Natural killer cell (primary cell): ENCODE results near the gene MARCHF10. TPM values are rescaled to one million over a fixed set of nuclear protein-coding genes. Genes with fewer than 3 reads are reported as not detected.
"Not testable (repeated sequence)": the region's sequence is repeated elsewhere in the genome, so short reads cannot be mapped to it uniquely, and the experiment has no call there.

Source experiments
- ATAC-seq, 3 donors: fragments of 150-1000 bp in 2 of 3; fragments of 200-7000 bp in 1 of 3; cut with Tn5 transposase; 1 replicate in 1 of 3; 2 replicates in 2 of 3; pipeline ENCODE4 v1.10.0; 2021; ENCODE audit warnings: mild to moderate bottlenecking in 2 of 3, moderate library complexity in 2 of 3
- DNase-seq, 2 donors: peaks; one replicate each; pipeline versions ENCODE4 v3.0.0 to v3.0.0-alpha.2; 2013 to 2021; ENCODE audit warnings: mixed read lengths in 1 of 2
- H3K27ac ChIP-seq: one replicate; pipeline ENCODE4 v1.5.1; 2013; ENCODE audit warnings: mild to moderate bottlenecking, low read length
- H3K27me3 ChIP-seq: one replicate; pipeline ENCODE4 v1.6.1; 2013; ENCODE audit warnings: low read length; ENCODE audit not compliant: control insufficient read depth, insufficient read depth
- H3K36me3 ChIP-seq: one replicate; pipeline ENCODE4 v1.6.1; 2013; ENCODE audit warnings: low read length; ENCODE audit not compliant: control insufficient read depth, insufficient read depth
- H3K4me1 ChIP-seq: one replicate; pipeline ENCODE4 v1.6.1; 2013; ENCODE audit warnings: low read length; ENCODE audit not compliant: control insufficient read depth, insufficient read depth
- H3K4me3 ChIP-seq: one replicate; pipeline ENCODE4 v1.5.1; 2013; ENCODE audit warnings: low read length
- H3K9me3 ChIP-seq: one replicate; pipeline ENCODE4 v1.6.1; 2013; ENCODE audit warnings: low read length; ENCODE audit not compliant: control insufficient read depth, insufficient read depth
- H3K27ac Mint-ChIP-seq, 2 donors: one replicate each; pipeline ENCODE4 v1.8.0; 2022; ENCODE audit warnings: mild to moderate bottlenecking in 2 of 2, mixed read lengths in 2 of 2, moderate library complexity in 1 of 2
- H3K27me3 Mint-ChIP-seq, 2 donors: one replicate each; pipeline ENCODE4 v1.8.0; 2022; ENCODE audit warnings: low read depth in 2 of 2, mixed read lengths in 2 of 2
- H3K36me3 Mint-ChIP-seq: one replicate; pipeline ENCODE4 v1.8.0; 2022; ENCODE audit warnings: mixed read lengths
- H3K4me1 Mint-ChIP-seq, 2 donors: one replicate each; pipeline ENCODE4 v1.8.0; 2022; ENCODE audit warnings: mixed read lengths in 2 of 2
- H3K4me3 Mint-ChIP-seq: one replicate; pipeline ENCODE4 v1.8.0; 2022; ENCODE audit warnings: mild to moderate bottlenecking, moderate library complexity, mixed read lengths
- H3K9me3 Mint-ChIP-seq, 2 donors: one replicate each; pipeline ENCODE4 v1.8.0; 2022; ENCODE audit warnings: mixed read lengths in 2 of 2
- CTCF ChIP-seq: fragments of 200-600 bp; IDR thresholded peaks from one replicate; pipeline ENCODE4 v1.8.0; 2022; ENCODE audit warnings: antibody characterized with exemption
- WGBS: methylation state at CpG from one replicate; pipeline ENCODE4 v1.1.7; 2013; ENCODE audit warnings: missing lambda C conversion rate; ENCODE audit not compliant: insufficient coverage; 5-methylcytosine and 5-hydroxymethylcytosine counted together
- intact Hi-C: fragments of 100-400 bp; cut with micrococcal nuclease; formaldehyde crosslinking; loops from one replicate; pipeline ENCODE4 v1.14.2; 2022
- total RNA-seq, 4 donors: library from RNA; stranded (reverse); fragments of 120-200 nt in 1 of 4; gene quantifications; one replicate each; pipeline versions ENCODE4 v1.2.3 to v1.2.4, GENCODE V29; 2013 to 2022

Gene MARCHF10
- total RNA-seq, 3 donors from 2014 or later (not counting 1 experiment from before 2014, with no cell fraction given): 0.35 to 1.2 (median 0.40) TPM

GRCh38 chr17:62787366-62787765, 20.7 kb downstream of the MARCHF10 start:
- no peak for ATAC-seq

GRCh38 chr17:62786646-62787045, 21.5 kb downstream of the MARCHF10 start:
- no peak overlapping the region for H3K4me3 Mint-ChIP-seq
- peaks cover 3% of the 10 kb centered on the region for H3K9me3 ChIP-seq
- ATAC-seq: no peak
- H3K27me3 ChIP-seq: no peaks in the 10 kb centered on the region
- peaks cover 8 to 10% of the 10 kb centered on the region in 2 donors for H3K27me3 Mint-ChIP-seq
- intact Hi-C loops: no loop called here
- H3K36me3 Mint-ChIP-seq: no peaks in the 10 kb centered on the region
- TF ChIP-seq CTCF: no peak
- no peak overlapping the region for H3K4me3 ChIP-seq
- H3K27ac ChIP-seq: no peak overlapping the region
- 98% methylated on average over 2 of the region's 2 CpGs for WGBS
- no peak for DNase-seq
- peaks cover 2 to 4% of the 10 kb centered on the region in 2 donors for H3K9me3 Mint-ChIP-seq
- H3K36me3 ChIP-seq: no peaks in the 10 kb centered on the region
- H3K27ac Mint-ChIP-seq: no peak overlapping the region
- H3K4me1 ChIP-seq: no peaks in the 10 kb centered on the region
- peaks cover 0 to 6% of the 10 kb centered on the region in 2 donors for H3K4me1 Mint-ChIP-seq

More at GRCh38 chr17:62787366-62787765, 20.7 kb downstream of the MARCHF10 start:
- no peak for DNase-seq
- H3K27ac Mint-ChIP-seq: no peak overlapping the region
- Histone ChIP-seq H3K36me3 (no peaks in the 10 kb centered on the region), H3K4me3 (no peak overlapping the region), H3K9me3 (peaks cover 3% of the 10 kb centered on the region), H3K27ac (no peak overlapping the region), H3K4me1 (no peaks in the 10 kb centered on the region), H3K27me3 (no peaks in the 10 kb centered on the region)
- H3K27me3 Mint-ChIP-seq: peaks cover 8 to 10% of the 10 kb centered on the region in 2 donors
- H3K9me3 Mint-ChIP-seq: peaks cover 2 to 4% of the 10 kb centered on the region in 2 donors
- H3K4me1 Mint-ChIP-seq: peaks cover 0 to 6% of the 10 kb centered on the region in 2 donors
- intact Hi-C loops: no loop called here
- WGBS: 90% methylated on average over 1 of the region's 2 CpGs
- no peaks in the 10 kb centered on the region for H3K36me3 Mint-ChIP-seq
- H3K4me3 Mint-ChIP-seq: no peak overlapping the region
- no peak for TF ChIP-seq CTCF

GRCh38 chr17:62785983-62786382, 22.1 kb downstream of the MARCHF10 start:
- H3K9me3 ChIP-seq, H3K27me3 ChIP-seq, H3K27ac ChIP-seq, H3K36me3 Mint-ChIP-seq, DNase-seq, H3K4me3 Mint-ChIP-seq, H3K4me1 Mint-ChIP-seq, H3K9me3 Mint-ChIP-seq, ATAC-seq, intact Hi-C loops, H3K36me3 ChIP-seq, H3K4me1 ChIP-seq, H3K27me3 Mint-ChIP-seq, H3K4me3 ChIP-seq, H3K27ac Mint-ChIP-seq: not testable (repeated sequence)
- WGBS: no CpG with 5 or more reads among the region's 1 CpG

- DNase-seq: no peak
- no peak for ATAC-seq
- peaks cover 0 to 6% of the 10 kb centered on the region in 2 donors for H3K4me1 Mint-ChIP-seq
- Histone ChIP-seq H3K9me3 (peaks cover 3% of the 10 kb centered on the region), H3K36me3 (no peaks in the 10 kb centered on the region), H3K27me3 (no peaks in the 10 kb centered on the region), H3K27ac (no peak overlapping the region), H3K4me1 (no peaks in the 10 kb centered on the region), H3K4me3 (no peak overlapping the region)
- no peak overlapping the region for H3K4me3 Mint-ChIP-seq
- WGBS: 100% methylated on average over 1 of the region's 1 CpG
- intact Hi-C loops: no loop called here
- no peak overlapping the region for H3K27ac Mint-ChIP-seq
- no peaks in the 10 kb centered on the region for H3K36me3 Mint-ChIP-seq
- peaks cover 10 to 33% of the 10 kb centered on the region in 2 donors for H3K27me3 Mint-ChIP-seq
- no peak for TF ChIP-seq CTCF
- H3K9me3 Mint-ChIP-seq: peaks cover 2 to 4% of the 10 kb centered on the region in 2 donors
Observed at GRCh38 chr17:62782730-62783270, 25.3 kb downstream of the MARCHF10 start.
